GM18508 (cell line): ENCODE data around the gene CDC6.

Experiments used
- ATAC-seq: cut with Tn5 transposase; IDR thresholded peaks from one replicate; pipeline ENCODE4 v1.9.1; 2021; ENCODE audit warnings: moderate number of reproducible peaks; ENCODE audit not compliant: insufficient read depth, unreplicated experiment

The CDC6 gene

GRCh38 chr17:40287494-40288369 is at the start of gene CDC6:
CDC6 (plus strand) TSS chr17:40287879; CDS start chr17:40289421, 1,542 bp downstream.
- peak; percentile 49 for ATAC-seq

GRCh38 chr17:40241252-40241834 is 46.3 kb upstream of the CDC6 start:
- ATAC-seq, result no peak

GRCh38 chr17:40242774-40243173 is 44.9 kb upstream of the CDC6 start:
- no peak for ATAC-seq

GRCh38 chr17:40243761-40244160 is 43.9 kb upstream of the CDC6 start:
- no peak for ATAC-seq

GRCh38 chr17:40244255-40244654 is 43.4 kb upstream of the CDC6 start:
- ATAC-seq, result no peak

- ATAC-seq, result no peak
Measured at GRCh38 chr17:40247926-40248495, 39.7 kb upstream of the CDC6 start.

- no peak for ATAC-seq
Measured at GRCh38 chr17:40248507-40248906, 39.2 kb upstream of the CDC6 start.

- no peak for ATAC-seq
Measured at GRCh38 chr17:40251576-40251975, 36.1 kb upstream of the CDC6 start.

GRCh38 chr17:40253565-40253964 is 34.1 kb upstream of the CDC6 start:
- no peak for ATAC-seq

GRCh38 chr17:40259505-40259904 is 28.2 kb upstream of the CDC6 start:
- no peak for ATAC-seq

GRCh38 chr17:40260528-40260927 is 27.2 kb upstream of the CDC6 start:
- no peak for ATAC-seq

- no peak for ATAC-seq
Measured at GRCh38 chr17:40264458-40265185, 23.1 kb upstream of the CDC6 start.

GRCh38 chr17:40265337-40265736 is 22.3 kb upstream of the CDC6 start:
- ATAC-seq, result no peak

GRCh38 chr17:40266882-40267281 is 20.8 kb upstream of the CDC6 start:
- ATAC-seq, result no peak

- ATAC-seq, result no peak
Measured at GRCh38 chr17:40268141-40268712, 19.5 kb upstream of the CDC6 start.

GRCh38 chr17:40278414-40278813 is 9.3 kb upstream of the CDC6 start:
- ATAC-seq, result no peak

GRCh38 chr17:40279402-40279801 is 8.3 kb upstream of the CDC6 start:
- ATAC-seq, result no peak

- ATAC-seq, result no peak
Measured at GRCh38 chr17:40281663-40282062, 6.0 kb upstream of the CDC6 start.

- ATAC-seq, result no peak
Measured at GRCh38 chr17:40283662-40284061, 4.0 kb upstream of the CDC6 start.

- ATAC-seq, result no peak
Measured at GRCh38 chr17:40284085-40284713, 3.5 kb upstream of the CDC6 start.
